DND-41 (cell line): Measurements from ENCODE around the gene REV3L.

ENCODE experiments used
- EZH2 ChIP-seq: IDR thresholded peaks from 3 replicates; pipeline ENCODE4 v1.6.1; 2012; ENCODE audit warnings: borderline replicate concordance, low read depth, mild to moderate bottlenecking, moderate library complexity, low read length, inconsistent platforms; ENCODE audit not compliant: severe bottlenecking
- TF ChIP-seq, protein P1 (sequence below): IDR thresholded peaks from 2 replicates; pipeline ENCODE4 v1.5.1; 2012; ENCODE audit warnings: borderline replicate concordance, low read length, moderate library complexity, mild to moderate bottlenecking; ENCODE audit not compliant: poor library complexity, severe bottlenecking; ENCODE audit errors: extremely low read depth

- TF ChIP-seq, protein P1, sequence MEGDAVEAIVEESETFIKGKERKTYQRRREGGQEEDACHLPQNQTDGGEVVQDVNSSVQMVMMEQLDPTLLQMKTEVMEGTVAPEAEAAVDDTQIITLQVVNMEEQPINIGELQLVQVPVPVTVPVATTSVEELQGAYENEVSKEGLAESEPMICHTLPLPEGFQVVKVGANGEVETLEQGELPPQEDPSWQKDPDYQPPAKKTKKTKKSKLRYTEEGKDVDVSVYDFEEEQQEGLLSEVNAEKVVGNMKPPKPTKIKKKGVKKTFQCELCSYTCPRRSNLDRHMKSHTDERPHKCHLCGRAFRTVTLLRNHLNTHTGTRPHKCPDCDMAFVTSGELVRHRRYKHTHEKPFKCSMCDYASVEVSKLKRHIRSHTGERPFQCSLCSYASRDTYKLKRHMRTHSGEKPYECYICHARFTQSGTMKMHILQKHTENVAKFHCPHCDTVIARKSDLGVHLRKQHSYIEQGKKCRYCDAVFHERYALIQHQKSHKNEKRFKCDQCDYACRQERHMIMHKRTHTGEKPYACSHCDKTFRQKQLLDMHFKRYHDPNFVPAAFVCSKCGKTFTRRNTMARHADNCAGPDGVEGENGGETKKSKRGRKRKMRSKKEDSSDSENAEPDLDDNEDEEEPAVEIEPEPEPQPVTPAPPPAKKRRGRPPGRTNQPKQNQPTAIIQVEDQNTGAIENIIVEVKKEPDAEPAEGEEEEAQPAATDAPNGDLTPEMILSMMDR: no peak
- TF ChIP-seq EZH2: no peak
Measured at GRCh38 chr6:111480988-111481822, 1.8 kb downstream of the REV3L start.
